Epidermal melanocyte (primary cell): ENCODE results near the gene KIF25.
"Not testable (repeated sequence)": the region's sequence is repeated elsewhere in the genome, so short reads cannot be mapped to it uniquely, and the experiment has no call there.

Source experiments
- DNase-seq: peaks from one replicate; pipeline ENCODE4 v3.0.0; 2011; ENCODE audit warnings: low spot score; ENCODE audit not compliant: insufficient read length

The KIF25 gene

GRCh38 chr6:168064226-168064807, 66.8 kb downstream of the KIF25 start:
- DNase-seq, result no peak

DNA sequence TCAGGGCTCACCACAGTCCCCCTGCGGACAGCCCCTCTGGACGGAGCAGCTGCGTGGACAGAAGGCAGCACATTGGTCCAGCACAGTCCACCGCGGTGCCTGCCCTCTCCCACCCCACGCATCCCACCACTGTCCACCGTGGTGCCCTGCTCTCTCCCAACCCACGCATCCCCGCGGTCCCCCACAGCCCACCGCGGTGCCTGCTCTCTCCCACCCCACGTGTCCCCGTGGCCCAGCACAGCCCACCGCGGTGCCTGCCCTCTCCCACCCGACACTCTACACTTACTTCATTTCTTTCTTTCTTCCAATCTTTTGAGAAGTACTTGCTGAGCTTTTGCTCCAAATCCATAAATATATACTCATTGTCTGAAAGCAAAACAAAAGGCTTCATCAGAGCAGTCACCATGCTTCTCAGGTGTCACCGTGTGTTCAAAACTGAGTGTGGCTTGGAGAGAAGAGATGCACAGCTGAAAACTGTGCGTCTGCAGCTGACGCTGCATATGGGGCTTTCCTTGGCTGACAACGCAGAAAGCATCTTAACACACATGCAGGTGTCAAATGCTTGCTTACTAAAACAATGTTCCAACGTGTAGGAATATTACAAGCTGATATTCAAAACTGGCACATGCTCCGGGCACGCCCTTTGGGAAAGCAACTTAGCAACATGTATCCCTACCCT, 69.7 kb downstream of the KIF25 start:
- no peak for DNase-seq

DNA sequence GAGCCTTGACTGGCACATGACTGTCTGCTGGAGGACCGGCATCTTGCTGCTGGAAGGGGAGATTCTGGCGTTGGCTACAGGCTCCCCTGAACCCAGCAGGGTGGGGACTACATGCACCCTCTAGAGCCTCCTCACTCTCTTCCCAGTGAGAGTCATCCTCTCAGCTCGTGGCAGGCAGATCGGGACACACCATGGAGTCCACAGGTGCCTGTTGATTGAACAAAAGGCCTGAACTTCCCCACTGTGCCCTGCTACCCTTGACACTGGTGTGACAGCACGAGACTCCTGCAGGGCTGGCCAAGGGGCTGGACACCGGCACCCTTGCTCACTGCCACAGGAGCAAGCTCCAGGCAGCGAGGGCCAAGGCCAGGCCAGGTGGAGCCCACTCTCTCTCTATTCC, 73.3 kb downstream of the KIF25 start:
- DNase-seq, result no peak

GRCh38 chr6:168071620-168072019, 74.1 kb downstream of the KIF25 start:
- DNase-seq, result no peak

- no peak for DNase-seq
Measured at GRCh38 chr6:168072261-168072660, 74.8 kb downstream of the KIF25 start.

DNA sequence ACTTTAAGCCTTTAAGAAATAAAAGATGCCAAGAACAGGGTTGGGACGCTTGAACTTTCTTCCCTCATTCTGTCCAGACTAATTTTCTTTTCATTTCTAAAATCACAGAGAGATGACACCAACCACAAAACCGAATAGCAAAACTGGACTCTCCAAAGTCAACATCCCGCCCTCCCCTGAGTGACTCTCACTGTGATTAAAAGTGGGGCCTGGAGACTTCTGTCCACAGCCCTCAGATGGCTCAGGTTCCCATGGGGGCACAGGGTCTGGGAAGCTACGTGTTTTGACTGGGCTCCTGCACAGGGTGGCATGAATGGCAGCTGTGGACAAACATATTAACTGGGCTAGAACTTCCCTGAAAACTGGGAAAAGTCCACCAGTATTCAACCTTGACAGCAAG, 75.3 kb downstream of the KIF25 start:
- DNase-seq, result no peak

DNA sequence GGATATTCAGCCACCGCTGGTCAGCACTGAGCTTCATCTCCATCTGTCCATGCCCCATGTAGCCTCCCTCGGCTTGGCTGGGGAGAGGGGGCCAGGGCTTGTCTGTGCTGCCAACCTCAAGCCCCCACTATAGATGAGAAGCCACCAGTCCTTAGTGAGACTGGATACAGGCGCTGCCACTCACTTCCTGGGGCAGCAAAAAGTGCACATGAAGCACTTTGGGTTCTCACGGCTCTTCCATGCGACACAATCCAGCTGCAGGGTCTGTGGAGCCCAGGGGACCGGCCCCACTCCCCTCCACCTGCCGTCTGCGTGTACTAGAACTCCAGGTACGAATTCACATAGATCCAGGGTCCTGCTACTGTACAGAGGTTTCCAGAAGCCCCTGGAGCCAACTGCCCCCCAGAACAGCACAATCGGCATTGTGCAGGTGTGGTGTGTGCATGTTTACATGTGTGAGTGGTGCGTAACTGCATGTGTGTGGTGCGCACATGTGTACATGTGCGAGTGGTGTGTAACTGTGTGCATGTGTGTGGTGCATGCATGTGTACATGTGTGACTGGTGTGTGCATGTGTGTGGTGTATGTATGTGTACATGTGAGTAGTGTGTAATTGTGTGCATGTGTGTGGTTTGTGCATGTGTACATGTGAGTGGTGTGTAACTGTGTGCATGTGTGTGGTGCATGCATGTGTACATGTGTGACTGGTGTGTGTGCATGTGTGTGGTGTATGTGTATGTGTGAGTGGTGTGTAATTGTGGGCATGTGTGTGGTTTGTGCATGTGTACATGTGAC, 76.7 kb downstream of the KIF25 start:
- no peak for DNase-seq

DNA sequence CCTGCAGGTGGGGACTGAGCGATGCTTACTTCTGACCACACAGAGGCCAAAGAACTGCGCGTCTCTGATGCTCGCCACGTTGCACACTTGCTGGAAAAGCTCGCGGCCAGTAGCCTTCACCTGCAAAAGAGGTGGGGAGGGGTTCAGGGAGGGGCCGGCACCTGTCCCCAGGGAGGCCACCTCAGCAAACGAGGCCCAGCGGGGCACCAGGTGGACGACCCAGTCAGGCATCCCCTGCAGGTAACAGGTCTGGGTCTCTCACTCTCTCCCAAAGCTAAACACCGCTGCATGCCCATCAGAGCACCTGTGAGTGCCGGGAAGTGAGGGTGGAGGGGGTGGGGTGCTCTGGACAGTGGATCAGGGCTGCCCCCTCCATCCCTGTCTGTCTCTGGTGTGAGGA, 77.7 kb downstream of the KIF25 start:
- no peak for DNase-seq

GRCh38 chr6:168075787-168076202, 78.3 kb downstream of the KIF25 start:
- no peak for DNase-seq

DNA sequence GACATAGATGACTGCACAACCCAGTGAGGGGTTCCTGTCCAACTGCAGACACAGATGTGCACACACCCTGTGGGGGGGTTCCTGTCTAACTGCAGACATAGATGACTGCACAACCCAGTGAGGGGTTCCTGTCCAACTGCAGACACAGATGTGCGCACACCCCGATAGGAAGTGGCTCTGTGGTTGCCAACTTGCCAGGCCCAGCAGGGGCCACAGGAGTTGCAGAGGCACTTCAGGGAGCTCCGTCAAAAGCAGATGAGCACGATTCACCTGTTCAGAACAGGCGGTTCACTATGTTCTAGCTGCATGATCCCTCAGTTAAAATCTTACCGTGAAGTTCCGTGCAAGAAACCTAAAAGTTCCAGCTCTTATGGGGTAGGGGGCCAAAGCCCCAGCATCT, 79.9 kb downstream of the KIF25 start:
- DNase-seq, result not testable (repeated sequence)

DNA sequence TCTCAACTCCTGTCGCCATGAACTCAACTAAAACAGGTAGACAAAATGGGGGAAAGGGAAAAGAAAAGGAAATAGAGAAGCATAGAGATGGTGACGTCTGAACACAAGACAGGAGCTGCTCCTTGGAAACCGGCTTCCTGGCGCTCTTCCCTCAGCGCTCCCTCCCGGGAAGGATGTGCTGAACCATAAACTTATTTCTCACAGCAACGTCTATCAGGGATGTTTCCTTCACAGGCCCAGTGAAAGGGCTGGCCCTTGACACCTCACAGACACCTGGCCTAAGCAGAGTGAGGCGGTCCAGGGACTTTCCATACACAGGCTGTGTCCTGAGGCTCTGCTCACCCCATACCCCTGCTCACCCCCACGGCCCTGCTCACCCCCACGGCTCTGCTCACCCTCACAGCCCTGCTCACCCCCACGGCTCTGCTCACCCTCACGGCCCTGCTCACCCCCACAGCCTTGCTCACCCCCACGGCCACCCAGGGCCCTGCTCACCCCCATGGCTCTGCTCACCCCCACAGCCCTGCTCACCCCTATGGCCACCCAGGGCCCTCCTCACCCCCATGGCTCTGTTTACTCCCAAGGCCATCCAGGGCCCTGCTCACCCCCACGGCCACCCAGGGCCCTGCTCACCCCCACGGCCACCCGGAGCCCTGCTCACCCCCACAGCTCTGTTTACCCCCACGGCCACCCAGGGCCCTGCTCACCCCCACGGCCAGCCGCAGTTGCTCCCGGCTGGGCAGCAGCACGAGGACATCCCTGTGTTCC, 80.9 kb downstream of the KIF25 start:
- DNase-seq, result no peak

DNA sequence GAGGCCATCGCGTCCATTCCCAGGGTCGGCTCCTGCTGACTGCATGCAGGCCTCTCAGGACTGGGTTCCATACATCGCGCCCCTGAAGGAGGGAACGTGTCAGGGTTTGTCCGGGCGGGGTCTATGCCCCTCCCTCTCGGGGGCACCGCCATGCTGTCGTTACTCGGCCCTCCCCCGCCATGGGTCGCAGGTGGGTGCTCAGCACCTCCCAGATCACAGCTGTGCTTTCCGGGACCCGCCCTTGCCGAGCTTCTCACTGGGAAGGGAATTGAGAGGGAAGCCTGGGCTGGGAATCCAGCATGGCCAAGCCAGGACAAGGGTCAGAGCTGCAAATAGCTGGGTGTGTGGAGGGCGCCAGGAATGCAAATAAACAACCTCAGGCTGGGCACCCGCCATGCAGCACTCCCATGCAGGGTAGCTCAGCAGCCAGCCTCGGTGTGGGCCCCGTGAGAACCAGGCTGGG, 81.5 kb downstream of the KIF25 start, which contains the start of gene FRMD1:
TSS of gene FRMD1 (minus strand) at position 270 of the 463 bp plus-strand sequence. CDS start at position 152, 118 bp downstream.
- no peak for DNase-seq

DNA sequence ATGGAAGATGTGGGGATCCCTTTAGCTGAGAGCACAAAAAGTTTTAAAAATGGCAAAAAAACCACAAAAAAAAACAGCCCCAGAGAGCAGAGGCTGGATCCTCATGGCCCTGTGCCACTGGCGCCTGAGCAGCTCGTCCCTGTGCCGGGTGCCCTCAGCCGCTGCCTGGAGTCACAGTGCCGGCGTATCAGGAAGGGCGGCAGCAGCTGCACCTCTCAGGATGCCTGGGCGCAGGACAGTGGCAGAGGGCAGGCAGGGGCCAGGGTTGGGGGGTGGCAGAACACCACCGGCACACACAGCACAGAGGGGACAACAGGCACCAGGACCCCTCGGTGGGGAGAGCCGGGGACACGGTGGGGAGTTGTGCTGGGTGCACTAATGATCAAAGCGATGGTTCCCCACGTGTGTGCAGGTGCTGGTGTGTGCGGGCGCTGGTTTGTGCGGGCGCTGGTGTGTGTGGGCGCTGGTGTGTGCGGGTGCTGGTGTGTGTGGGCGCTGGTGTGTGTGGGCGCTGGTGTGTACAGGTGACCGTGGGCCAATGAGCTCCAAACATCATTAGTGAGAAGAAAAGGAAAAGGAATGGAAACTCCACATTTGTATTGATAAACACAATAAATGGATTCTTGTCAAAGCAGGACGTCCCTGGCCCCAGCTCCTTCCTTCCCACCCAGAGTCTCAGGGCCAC, 83.1 kb downstream of the KIF25 start:
- no peak for DNase-seq

- no peak for DNase-seq
Measured at GRCh38 chr6:168081858-168082546, 84.5 kb downstream of the KIF25 start.

DNA sequence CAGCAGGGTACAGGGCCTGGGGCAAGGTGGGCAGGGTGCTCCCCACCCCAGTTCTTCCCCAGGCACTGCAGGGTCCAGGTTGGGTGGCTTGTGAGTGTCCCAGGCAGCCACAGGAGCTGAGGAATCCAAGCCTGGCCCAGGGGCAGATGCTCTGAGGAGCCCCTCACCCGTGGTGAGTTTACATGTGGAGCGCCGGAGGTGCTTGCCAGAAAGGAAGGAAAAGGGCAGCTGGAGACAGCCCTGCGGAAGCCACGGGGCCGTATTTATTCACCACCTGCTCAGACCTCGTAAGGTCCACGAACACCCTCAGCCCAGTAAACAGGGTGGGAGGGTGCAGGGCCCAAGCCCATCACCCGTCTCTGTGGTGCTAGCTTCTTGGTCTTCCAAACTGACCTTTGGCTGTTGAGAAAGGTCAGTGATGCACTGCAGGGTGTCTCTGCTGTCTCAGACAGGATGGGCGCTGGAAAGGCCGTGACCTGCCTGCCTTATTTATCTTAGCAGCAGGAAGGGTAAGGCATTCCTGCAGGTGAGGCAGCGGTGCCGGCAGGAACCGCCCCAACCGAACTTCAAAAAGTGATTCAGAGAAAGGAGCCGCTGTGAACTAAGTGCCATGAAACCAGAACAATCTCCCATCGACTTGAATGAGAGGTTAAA, 85.5 kb downstream of the KIF25 start:
- DNase-seq, result no peak

DNA sequence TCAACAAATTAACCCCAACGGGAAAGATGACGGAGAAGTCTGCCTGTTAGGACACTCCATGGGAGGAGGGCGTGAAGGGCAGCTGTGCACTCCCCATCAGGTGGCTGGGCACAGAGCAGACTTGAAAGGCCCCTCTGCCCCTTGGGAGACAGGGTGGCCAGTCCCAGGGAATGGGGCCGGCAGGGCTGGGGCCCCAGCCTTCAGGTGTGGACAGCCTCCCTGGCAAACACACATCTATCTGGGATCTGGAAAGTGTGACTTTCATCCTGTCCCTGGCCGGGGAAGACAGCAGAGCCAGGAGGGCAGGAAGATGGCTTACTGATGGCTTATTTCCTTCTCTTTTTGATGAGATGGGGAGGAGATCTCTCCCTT, 86.0 kb downstream of the KIF25 start:
- DNase-seq, result no peak

DNA sequence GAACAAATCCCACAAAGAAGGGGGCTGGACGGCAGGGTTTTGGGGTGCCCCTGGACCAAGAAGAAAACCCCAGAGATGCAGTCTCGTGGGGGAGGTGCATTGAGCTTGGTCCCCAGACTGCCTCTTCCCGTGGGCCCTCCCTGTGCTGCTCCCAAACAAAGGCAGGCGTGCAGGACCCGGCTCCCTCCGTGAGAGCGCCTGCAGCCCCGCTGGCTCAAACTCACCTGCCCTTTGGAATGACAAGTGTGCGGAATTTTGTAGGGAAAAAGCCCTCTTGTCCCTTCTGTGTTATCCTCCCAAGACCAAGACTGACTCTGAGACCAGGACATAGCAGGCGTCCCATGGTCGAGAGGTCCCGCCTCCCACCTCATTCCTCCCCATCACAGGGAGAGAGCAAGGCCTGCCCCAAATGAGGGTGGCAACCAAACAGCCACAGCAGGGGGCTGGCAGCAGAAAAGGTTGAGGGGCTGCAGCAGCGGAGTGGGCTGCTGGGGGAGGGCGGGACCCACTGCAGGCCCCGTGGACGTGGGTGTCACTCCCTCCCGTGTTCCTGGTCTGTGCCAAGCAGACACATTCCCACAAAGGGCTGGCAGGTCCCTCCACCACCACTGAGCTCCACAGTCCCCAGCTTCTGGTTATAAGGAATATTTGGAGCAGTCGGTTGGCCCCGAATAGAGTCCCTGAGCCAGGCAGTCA, 87.1 kb downstream of the KIF25 start:
- no peak for DNase-seq

DNA sequence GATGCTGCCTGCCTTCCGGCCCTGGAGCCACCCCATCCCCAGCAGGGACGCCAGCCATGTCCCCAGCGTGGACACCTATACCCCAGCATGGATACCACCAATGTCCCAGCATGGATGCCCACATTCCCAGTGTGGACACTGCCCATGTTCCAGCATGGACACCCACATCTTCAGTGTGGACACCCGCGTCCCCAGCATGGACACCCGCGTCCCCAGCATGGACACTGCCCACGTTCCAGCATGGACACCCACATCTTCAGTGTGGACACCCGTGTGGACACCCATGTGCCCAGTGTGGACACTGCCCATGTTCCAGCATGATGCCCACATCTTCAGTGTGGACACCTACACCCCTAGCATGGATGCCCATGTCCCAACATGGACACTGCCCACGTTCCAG, 88.6 kb downstream of the KIF25 start:
- no peak for DNase-seq

- no peak for DNase-seq
Measured at GRCh38 chr6:168086616-168087015, 89.1 kb downstream of the KIF25 start.
